Frontal cortex (tissue), 4 donors: Measurements from ENCODE around the gene PCP2. TPM values are rescaled to one million over a fixed set of nuclear protein-coding genes. Genes with fewer than 3 reads are reported as not detected.
"Not testable (repeated sequence)": the region's sequence is repeated elsewhere in the genome, so short reads cannot be mapped to it uniquely, and the experiment has no call there.

Experiments used
- DNase-seq, 2 donors: peaks; one replicate each; pipeline ENCODE4 v3.0.0; 2012; ENCODE audit warnings: low spot score in 2 of 2
- FAIRE-seq: peaks from 2 replicates; lab custom pipeline; 2012; peaks lifted over from hg19 to GRCh38; lab: Jason Lieb, UNC
- total RNA-seq: library from RNA; depleted of rRNA; stranded (reverse); fragments of >200 nt; gene quantifications from one replicate; pipeline ENCODE4 v1.2.3, GENCODE V29; 2014
- donor health status: control.
- donor health status: control.
- donor health status: control.

The PCP2 gene
- total RNA-seq, 1 donor from 2014 or later, result not detected

- no peak for DNase-seq
- FAIRE-seq, result no peak
These were observed 29.1 kb upstream of the PCP2 start for GRCh38 chr19:7662657-7663056.

GRCh38 chr19:7661744-7662538 lies 28.4 kb upstream of the PCP2 start:
- DNase-seq, result no peak
- FAIRE-seq, result no peak

GRCh38 chr19:7658219-7658686 lies 24.7 kb upstream of the PCP2 start:
- FAIRE-seq, result no peak
- no peak for DNase-seq

- FAIRE-seq, result no peak
- DNase-seq, result no peak
These were observed 23.7 kb upstream of the PCP2 start for GRCh38 chr19:7657131-7657751.

GRCh38 chr19:7655581-7655980 lies 22.1 kb upstream of the PCP2 start:
- DNase-seq (no peak), FAIRE-seq (no peak)

GRCh38 chr19:7654401-7654800 lies 20.9 kb upstream of the PCP2 start:
- DNase-seq (no peak), FAIRE-seq (no peak)

GRCh38 chr19:7652061-7652641 lies 18.6 kb upstream of the PCP2 start:
- no peak for FAIRE-seq
- DNase-seq, result peak; percentile 73 to 88

- FAIRE-seq, result no peak
These were observed 16.6 kb upstream of the PCP2 start for GRCh38 chr19:7650148-7650547.

GRCh38 chr19:7648265-7649014 lies 14.9 kb upstream of the PCP2 start:
- FAIRE-seq (no peak), DNase-seq (no peak)

More at GRCh38 chr19:7650148-7650547, 16.6 kb upstream of the PCP2 start:
- DNase-seq, result no peak

- DNase-seq (no peak), FAIRE-seq (no peak)
These were observed 13.6 kb upstream of the PCP2 start for GRCh38 chr19:7647156-7647555.

- DNase-seq (no peak), FAIRE-seq (no peak)
These were observed 12.8 kb upstream of the PCP2 start for GRCh38 chr19:7646426-7646700.

- no peak for DNase-seq
- no peak for FAIRE-seq
These were observed 12.3 kb upstream of the PCP2 start for GRCh38 chr19:7645656-7646425.

GRCh38 chr19:7645163-7645562 lies 11.6 kb upstream of the PCP2 start:
- no peak for FAIRE-seq
- no peak for DNase-seq

- FAIRE-seq, result no peak
- DNase-seq, result no peak
These were observed 11.0 kb upstream of the PCP2 start for GRCh38 chr19:7644550-7644877.

- FAIRE-seq, DNase-seq: not testable (repeated sequence)
These were observed 10.4 kb upstream of the PCP2 start for GRCh38 chr19:7643629-7644549.

GRCh38 chr19:7643031-7643415 lies 9.5 kb upstream of the PCP2 start:
- DNase-seq (no peak), FAIRE-seq (no peak)

- DNase-seq, result no peak
These were observed 8.9 kb upstream of the PCP2 start for GRCh38 chr19:7642295-7643030.

More at GRCh38 chr19:7642295-7643030, 8.9 kb upstream of the PCP2 start:
- FAIRE-seq, result no peak
